ENCODE data around the gene POU6F1.
"Not testable (repeated sequence)": the region's sequence is repeated elsewhere in the genome, so short reads cannot be mapped to it uniquely, and the experiment has no call there.

POU6F1 gene

GRCh38 chr12:51217968-51218606, at the start of gene POU6F1:
Gene POU6F1 (minus strand): TSS chr12:51218062. CDS start chr12:51206836, 11,226 bp downstream.
- peak; percentile 59 to 75 for DNase-seq

DNA sequence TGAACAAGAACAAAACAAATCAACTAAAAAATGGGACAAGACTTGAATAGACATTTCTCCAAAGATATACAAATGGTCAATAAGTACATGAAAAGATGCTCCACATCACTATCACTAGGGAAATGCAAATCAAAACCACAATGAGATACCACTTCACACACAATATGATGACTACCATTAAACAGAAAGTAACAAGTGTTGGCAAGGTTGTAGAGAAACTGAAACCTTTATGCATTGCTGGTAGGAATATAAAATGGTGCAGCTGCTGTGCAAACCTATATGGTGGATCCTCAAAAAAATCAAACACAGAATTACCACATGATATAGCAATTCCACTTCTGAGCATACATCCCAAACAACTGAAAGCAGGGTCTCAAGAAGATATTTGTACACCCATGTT, 47.2 kb upstream of the POU6F1 start:
- DNase-seq = no peak

- no peak for DNase-seq
Measured at GRCh38 chr12:51264297-51264696, 46.4 kb upstream of the POU6F1 start.

- DNase-seq = no peak
Measured at GRCh38 chr12:51263341-51263740, 45.5 kb upstream of the POU6F1 start.

GRCh38 chr12:51262758-51263177, 44.9 kb upstream of the POU6F1 start:
- peak in 1 of 2 experiments; percentile 13 for DNase-seq

DNA sequence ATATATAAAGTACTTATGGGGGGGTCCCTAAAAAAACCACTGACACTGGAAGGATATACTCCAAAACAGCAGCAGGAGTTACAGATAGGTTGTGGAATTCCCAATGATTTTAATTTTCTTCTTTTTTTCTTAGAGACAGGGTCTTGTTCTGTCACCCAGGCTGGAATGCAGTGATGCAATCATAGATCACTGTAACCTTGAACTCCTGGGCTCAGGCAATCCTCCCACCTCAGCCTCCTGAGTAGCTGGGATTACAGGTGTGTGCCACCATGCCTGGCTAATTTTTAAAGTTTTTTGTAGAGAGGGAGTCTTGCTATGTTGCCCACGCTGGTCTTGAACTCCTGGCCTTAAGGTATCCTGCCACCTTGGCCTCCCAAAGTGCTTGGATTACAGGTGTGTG, 41.7 kb upstream of the POU6F1 start:
- not testable (repeated sequence) for DNase-seq

DNA sequence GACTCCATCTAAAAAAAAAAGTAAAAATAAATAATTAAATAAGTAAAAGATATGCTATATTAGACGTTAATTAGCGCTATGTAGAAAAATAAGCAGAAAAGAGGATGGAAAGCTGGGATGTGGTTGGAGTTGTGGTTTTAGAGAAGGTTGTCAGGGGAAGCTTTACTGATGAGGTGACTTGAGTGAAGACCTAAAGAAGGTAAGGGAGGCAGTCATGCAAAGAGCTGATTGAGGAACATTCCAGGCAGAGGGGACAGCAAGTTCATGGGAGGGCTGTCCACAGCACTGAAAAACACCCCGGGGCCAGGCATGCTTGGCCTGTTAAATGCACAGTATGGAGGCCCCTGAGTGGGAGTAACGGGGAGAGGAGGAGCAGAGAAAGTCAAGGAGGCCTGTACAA, 36.7 kb upstream of the POU6F1 start:
- no peak for DNase-seq

DNA sequence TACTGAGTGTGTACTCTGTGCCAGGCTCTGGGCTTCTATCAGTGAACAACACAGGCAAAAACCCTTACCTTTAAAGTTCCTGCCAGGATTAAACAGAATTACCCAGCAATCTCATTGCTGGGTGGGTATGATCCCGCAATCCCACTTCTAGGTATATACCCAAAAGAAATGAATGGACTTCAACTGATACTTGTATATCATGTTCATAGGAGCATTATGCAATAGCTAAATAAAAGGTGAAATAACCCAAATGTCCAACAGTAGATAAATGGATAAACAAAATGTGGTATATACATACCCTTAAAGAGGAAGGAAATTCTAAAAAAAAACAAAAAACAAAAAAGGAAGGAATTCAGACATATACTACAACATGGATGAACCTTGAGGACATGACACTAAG, 35.4 kb upstream of the POU6F1 start:
- DNase-seq = no peak

- no peak for DNase-seq
Measured at GRCh38 chr12:51247523-51248206, 29.8 kb upstream of the POU6F1 start.

GRCh38 chr12:51246254-51246853, 28.5 kb upstream of the POU6F1 start:
- peak in 1 of 2 experiments; percentile 10 for DNase-seq

DNA sequence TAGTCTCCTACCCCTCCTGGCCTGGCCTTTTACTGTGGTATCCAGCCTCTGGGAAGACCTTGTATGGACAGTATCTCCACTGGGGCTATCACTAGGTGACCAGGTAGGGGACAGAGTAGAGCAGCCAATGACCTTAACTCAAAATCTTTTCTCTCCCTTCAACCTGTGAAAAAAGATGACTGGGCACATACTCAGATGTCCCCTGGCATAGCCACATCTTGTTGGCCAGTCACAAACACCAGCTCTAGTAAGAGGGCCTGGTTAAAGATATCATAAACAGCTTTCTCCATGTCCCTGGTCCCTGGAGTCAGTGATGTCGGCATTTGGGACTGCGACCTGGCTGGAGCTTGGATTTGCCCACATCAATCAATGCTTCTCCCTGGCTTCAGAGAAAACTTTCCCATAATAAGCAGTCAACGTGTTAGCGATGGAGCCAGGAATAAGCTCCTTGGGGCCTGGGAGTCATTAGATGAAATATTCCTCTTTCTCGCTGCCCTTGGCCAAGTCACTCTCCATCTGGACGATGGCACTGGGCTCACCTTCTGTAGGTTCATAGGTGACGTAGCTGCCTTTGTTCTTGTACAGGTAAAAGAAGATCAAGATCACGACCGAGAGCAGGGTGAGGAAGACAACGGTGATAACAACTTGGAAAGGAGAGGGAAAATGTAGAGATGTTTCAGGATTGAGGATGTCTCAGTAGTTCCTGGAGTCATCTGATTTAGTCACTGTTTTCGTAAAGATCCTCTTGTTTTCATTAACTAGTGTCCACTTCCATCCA, 27.8 kb upstream of the POU6F1 start:
- DNase-seq = no peak

GRCh38 chr12:51244269-51244668, 26.4 kb upstream of the POU6F1 start:
- DNase-seq = no peak

GRCh38 chr12:51242876-51243275, 25.0 kb upstream of the POU6F1 start:
- no peak for DNase-seq

DNA sequence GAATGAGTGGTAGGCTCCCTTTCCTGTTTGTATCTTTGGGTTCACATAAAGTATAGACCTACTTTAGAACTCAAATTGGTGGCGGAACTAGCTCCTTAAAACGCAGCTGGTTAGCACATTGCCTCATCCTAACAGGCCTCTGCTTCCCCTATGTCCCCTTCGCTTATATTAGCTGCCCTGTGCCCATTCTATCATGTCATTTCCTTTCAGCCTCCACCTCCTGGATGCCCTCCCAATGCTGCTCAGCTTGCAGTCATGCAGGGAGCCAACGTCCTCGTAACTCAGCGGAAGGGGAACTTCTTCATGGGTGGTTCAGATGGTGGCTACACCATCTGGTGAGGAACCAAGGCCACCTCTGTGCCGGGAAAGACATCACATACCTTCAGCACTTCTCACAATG, 24.3 kb upstream of the POU6F1 start:
- DNase-seq = no peak

- no peak for DNase-seq
Measured at GRCh38 chr12:51240971-51241370, 23.1 kb upstream of the POU6F1 start.

DNA sequence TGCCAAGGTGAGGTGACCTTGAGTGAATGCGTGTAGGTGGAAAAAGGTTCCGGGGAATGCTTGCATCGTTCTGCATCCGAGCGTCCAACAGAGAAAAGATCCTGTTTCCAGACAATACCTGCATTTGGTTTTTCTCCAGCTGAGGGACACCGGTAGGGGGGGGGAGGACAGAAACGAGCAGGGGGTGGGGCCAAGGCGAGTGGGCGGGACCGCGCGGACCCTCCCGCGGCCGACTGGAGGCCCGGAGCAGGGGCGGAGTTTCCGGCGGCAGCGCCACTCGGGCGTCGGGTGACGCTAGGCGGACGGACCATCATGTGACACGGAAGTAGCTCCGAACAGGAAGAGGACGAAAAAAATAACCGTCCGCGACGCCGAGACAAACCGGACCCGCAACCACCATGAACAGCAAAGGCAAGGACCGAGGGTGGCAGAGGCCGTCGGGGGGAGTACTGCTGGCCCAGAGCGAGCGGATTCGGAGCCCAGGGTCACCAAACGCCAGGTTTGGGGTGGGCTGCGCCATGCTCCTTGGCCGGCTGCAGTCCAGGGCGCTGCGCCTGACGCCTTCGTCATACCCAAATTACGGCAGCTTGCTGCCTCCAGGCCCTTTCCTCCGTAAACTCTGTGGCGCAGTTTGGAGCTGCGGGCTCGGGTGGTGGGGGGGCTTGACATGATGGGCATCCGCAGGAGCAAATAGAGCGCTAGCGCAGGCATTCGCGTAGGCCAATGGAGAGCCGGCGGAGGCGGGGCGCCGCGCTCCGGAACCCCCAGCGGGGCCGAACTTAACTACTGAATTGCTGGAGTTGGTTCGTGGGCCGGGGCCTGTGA, 20.9 kb upstream of the POU6F1 start, which contains the start of gene DAZAP2:
Gene DAZAP2 (plus strand): TSS at position 317 of the 825 bp plus-strand sequence. CDS start 82 bp downstream, at position 399.
- DNase-seq = peak; percentile 73 to 94

DNA sequence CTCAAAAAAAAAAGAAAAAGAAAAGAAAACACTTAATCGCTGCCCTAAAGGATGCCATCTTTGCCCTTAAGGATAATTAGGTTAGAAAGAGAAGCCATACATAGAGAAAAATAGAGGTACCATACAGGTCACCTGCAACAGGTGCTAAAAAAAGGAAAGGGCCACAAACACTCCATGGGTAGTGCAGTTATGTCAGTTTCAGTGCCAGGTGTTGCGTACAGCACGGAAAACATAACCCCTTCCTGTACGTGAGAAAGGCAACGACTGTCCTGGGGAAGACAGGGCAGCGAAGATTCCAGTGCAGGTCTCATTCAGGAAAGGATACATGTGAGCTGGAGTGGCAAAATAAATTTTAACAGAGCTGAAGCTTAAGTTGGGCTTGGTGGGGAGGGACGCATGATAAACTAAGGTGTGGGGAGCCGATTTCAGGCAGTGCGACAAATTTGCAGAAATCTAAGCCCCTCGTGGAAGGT, 20.2 kb upstream of the POU6F1 start:
- DNase-seq = peak in 1 of 2 experiments; percentile 36

DNA sequence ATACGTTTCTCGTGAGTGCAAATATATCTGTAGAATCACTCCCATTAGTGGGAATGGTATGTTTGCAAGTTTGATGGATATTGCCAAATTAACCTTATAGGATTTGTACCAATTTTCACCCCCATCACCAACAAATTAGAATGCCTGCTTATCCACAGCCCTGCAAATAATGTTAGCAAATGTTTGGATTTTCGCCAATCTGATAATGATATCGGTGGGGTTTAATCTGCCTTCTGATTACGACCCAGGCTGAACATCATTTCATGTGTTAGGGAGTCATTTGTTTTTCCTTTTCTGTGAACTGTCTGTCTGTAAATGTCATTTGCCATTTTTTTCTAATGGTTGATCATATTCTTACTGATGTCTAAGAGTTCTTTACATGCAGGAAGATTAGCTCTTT, 16.7 kb upstream of the POU6F1 start:
- DNase-seq = no peak

GRCh38 chr12:51232642-51233041, 14.8 kb upstream of the POU6F1 start:
- DNase-seq = no peak

DNA sequence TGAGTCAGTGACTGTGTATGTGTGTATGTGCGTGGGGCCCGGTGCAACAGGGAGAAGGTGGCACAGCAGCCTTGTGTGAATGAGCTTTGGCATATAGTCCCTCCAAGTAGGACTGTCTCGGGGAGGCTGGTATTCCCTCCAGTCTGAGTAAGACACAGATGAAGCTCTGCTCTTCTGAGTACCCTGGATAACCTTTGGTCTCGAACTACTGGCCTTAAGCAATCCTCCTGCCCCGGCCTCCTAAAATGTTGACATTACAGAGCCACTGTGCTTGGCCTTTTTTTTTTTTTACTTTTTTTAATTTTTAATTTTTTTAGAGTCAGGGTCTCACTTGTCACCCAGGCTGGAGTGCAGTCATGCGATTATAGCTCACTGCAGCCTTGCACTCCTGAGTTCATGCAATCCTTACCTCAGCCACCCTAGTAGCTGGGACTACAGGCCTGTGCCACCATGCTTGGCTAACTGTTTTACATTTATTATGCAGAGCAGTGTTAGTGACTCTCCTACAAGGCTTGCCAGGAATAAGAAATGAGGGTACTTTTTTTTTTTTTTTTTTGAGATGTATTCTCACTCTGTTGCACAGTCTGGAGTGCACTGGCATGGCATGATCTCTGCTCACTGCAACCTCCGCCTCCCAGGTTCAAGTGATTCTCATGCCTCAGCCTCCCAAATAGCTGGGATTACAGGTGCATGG, 11.4 kb upstream of the POU6F1 start:
- no peak for DNase-seq

- no peak for DNase-seq
Measured at GRCh38 chr12:51227962-51228361, 10.1 kb upstream of the POU6F1 start.

- DNase-seq = not testable (repeated sequence)
Measured at GRCh38 chr12:51227112-51227511, 9.2 kb upstream of the POU6F1 start.

Data from NCI-H524 (cell line).